ENCODE measurements around the gene MFSD11.
"Not testable (repeated sequence)": the region's sequence is repeated elsewhere in the genome, so short reads cannot be mapped to it uniquely, and the experiment has no call there.

MFSD11 gene

GRCh38 chr17:76707985-76708807, 29.7 kb upstream of the MFSD11 start:
- peak in 43 of 56 donors; percentile 9 to 82 (median 52) for DNase-seq

GRCh38 chr17:76709077-76709950, 28.6 kb upstream of the MFSD11 start:
- peak in 13 of 56 donors; percentile 28 to 65 (median 46) for DNase-seq

DNA sequence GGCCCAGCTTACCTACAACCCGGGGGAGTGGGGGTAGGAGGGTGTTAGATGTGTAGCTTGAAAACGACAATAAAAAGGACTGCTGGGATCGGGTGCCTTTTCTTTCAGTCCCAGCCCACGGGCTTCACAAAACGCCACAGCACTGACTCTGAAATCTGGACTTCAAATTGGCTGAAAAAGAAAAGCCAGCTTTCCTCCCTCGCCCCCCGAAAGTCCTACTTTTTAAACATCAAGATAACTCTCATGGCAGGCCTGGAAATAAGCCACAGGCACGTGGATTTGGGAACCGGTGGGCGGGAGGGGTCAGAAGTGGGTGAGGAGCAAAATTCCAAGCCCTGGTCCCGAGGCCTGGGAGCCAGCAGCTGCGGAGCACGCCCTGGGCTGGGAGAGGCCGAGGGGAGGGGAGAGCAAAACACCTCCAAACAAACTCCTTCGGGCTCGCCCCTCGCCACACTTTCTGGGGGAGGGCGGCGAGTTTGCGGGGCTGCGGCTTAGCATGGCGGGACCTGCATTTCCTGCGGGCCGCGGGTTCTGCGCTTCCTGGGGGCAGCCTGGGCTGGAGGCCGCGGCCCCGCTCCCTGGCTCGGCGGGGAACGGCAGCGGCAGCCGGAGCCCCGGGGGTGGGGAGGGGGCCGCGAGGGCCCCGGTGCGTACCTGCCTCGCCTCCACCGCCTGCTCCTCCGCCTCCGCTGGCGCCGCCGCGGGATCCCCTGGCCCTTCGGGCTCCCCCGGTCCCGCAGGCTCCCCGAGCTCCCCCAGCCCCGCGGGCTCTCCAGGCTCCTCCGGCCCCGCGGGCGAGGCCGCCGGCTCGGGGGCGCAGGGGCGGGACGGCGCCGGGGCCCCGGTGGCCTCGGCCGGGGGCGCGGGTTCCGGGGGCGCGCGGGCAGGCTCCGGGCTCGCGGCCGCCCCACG, 27.7 kb upstream of the MFSD11 start:
- DNase-seq: not testable (repeated sequence)

- DNase-seq: peak in 39 of 56 donors; percentile 23 to 77 (median 52)
Observed at GRCh38 chr17:76710863-76711611, 26.9 kb upstream of the MFSD11 start, which contains the start of gene MXRA7. Gene MXRA7 (minus strand): TSS chr17:76710965. CDS start chr17:76710946, 19 bp downstream.

- DNase-seq: not testable (repeated sequence)
Observed at GRCh38 chr17:76712321-76712720, 25.6 kb upstream of the MFSD11 start.

DNA sequence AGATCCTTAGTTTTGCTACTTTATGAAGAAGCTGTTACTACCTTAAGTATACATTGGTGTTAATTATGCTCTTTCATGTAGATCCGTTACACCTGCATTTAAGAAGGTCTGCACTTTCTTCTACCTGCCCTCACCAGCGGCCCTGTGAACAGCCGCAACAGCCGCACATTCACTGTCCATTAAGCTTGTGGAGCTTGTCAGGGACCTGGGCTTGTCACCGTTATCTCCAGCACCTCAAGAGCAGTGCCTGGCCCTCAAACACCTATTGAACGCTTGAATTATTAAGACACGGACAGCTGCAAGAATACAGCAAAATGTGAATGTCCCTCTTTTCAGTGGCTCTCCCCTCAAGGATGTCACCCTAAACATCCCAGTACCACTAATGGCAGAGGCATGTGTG, 24.2 kb upstream of the MFSD11 start:
- DNase-seq: no peak

DNA sequence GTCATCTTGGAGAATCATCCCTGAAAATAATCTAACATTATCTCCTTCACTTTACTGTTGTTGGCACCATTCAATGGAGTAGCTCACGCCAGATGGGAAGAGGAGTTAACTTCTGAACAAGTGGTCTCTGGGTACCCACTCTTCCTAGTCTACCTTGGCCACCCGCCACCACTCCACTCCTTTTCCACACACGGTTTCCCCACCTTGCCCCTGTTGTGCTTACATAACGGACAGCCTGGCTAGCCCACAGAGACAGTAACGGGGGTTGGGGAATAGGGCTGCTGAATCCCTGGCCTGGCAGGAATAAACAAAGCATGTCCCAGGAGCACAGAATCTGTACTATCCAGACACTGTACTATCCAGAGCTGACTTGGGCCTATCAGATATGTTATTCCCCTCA, 23.6 kb upstream of the MFSD11 start:
- DNase-seq: no peak

GRCh38 chr17:76714822-76715495, 23.0 kb upstream of the MFSD11 start:
- peak in 28 of 56 donors; percentile 8 to 78 (median 32) for DNase-seq

DNA sequence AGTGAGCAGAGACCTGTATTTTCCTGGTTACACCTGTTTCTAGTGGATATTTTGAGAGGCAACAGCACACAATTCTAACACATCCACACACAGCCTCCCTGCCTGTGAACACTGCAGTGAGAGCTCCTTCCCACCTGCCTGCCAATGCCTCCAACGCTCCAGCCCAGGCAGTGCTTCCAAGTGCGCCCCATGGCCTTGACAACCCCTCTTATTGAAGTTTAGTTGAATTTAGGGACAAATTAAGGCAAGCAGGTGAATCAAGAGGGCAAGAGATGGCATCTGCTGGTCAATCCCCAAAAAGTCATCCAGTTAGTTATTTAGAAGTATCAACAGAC, 22.5 kb upstream of the MFSD11 start:
- no peak for DNase-seq

- DNase-seq: peak in 2 of 56 donors; percentile 30 to 50
Observed at GRCh38 chr17:76716146-76716838, 21.6 kb upstream of the MFSD11 start.

GRCh38 chr17:76716839-76717215, 21.1 kb upstream of the MFSD11 start:
- no peak for DNase-seq

DNA sequence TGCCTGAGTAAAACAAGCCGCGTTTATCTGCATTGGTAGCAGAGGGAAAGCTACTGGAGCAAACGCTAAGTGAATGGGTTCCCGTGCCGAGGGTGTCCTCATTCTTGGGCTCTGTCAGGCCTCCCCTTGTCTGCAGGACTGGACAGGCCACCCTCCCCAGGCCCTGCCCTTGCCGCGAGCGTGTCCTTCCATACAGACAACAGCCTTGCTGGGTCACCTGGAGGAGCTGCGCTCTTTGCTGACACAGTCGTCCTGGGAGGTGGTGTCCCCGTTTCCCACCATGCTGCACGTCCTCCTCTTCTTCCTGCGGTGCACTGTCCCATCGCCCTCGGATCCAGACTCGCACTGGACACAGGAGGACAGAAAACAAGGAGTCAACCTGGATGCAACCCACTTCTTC, 19.4 kb upstream of the MFSD11 start:
- DNase-seq: no peak

- no peak for DNase-seq
Observed at GRCh38 chr17:76720211-76720610, 17.7 kb upstream of the MFSD11 start.

DNA sequence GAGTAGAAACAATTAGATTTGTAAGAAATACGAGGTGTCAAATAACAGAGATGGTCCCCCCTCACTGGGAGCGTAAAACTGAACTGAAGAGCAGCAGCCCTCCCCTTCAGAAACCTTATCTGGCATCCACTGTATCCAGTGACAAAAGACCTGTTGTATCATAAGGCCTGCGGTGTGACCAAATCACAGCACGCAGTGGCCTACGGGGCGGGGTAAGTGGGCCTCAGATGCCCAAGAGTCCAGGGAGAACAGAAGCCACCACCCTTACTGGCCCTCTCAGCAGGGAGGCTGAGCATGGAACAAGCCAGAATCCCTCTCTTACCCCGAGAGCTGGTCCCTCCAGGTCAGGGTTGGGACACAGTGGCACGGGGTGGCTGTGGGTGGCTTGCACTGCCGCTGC, 17.0 kb upstream of the MFSD11 start:
- DNase-seq: no peak

DNA sequence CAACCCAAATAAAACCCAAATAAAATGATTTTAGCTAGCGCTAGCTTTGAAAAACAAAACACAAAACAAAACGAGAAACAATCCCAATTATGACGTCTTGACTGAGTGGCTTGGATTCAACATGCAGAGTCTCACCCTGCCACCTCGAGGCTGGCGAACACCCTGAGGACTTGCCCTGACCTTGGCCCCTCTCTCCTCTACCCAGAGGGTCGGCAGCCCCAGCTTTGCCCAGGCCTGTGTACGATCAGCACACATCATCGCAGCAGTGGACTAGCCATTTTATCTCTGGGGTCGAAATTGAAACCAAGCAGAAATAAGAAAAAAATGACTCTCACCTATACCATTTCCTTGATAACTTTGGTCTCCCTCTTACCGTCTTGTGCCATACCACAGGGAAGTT, 16.5 kb upstream of the MFSD11 start:
- DNase-seq: no peak

DNA sequence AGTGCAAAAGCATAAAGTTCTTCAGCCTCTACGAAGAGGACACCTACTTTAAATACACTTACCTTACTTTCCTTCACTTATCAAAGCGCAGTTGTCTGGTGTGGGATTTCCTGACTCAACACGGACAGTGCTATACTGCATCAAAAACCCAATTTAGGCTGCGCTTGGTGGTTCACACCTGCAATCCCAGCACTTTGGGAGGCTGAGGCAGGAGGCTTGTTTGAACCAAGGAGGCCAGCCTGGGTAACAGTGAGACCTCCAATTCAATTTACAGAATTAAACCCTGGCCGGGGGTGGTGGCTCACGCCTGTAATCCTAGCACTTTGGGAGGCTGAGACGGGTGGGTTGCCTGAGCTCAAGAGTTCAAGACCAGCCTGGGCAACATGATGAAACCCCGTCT, 15.6 kb upstream of the MFSD11 start:
- no peak for DNase-seq

DNA sequence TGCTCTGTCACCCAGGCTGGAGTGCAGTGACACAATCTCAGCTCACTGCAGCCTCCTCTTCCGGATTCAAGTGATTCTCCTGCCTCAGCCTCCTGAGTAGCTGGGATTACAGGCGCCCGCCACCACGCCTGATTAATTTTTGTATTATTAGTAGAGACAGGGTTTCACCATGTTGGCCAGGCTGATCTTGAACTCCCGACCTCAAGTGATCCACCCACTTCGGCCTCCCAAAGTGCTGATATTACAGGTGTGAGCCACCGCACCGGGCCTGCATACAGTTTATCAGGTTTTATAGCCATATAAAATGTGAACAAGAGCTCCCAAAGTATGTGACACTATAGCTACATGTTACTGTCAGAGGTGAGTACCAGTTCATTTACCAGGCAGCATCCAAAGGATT, 14.9 kb upstream of the MFSD11 start:
- not testable (repeated sequence) for DNase-seq

DNA sequence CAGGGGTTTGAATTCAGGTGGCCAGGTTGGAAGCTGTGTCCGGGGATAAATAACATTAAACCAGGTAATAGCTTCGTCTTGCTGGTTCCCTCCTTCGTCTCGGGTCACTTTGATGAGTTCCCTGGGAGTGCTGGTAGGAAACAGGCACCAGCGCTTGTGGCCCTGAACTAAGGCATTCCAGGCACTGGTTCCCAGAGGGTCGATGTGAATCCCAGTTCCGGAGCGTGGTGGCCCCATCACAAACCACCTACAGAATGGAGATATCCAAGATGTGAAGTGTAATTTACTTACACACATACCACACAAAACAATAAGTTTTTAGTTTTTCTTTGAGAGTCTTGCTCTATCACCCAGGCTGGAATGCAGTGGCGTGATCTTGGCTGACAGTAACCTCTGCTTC, 14.1 kb upstream of the MFSD11 start:
- DNase-seq: no peak

- peak in 24 of 56 donors; percentile 28 to 69 (median 44) for DNase-seq
Observed at GRCh38 chr17:76725580-76726230, 12.2 kb upstream of the MFSD11 start.
